Peyer's patch (tissue), 4 donors: Measurements from ENCODE around the gene KRTAP10-1. TPM values are rescaled to one million over a fixed set of nuclear protein-coding genes. Genes with fewer than 3 reads are reported as not detected.

Experiments used
- DNase-seq, 3 donors: peaks; one replicate each; pipeline ENCODE4 v3.0.0-alpha.2; 2017 to 2019
- H3K27ac ChIP-seq, 4 donors: fragments of 200-600 bp; sonication (generic); one replicate each; pipeline ENCODE4 v1.5.1; 2016 to 2019
- H3K27me3 ChIP-seq, 2 donors: fragments of 200-600 bp; sonication (generic); one replicate each; pipeline ENCODE4 v1.5.1; 2019
- H3K36me3 ChIP-seq, 3 donors: fragments of 200-600 bp; sonication (generic); one replicate each; pipeline ENCODE4 v1.5.1; 2016 to 2019
- H3K4me1 ChIP-seq, 4 donors: fragments of 200-600 bp; sonication (generic); one replicate each; pipeline ENCODE4 v1.5.1; 2016 to 2019
- H3K4me3 ChIP-seq, 4 donors: fragments of 200-600 bp; sonication (generic); 1 replicate in 3 of 4; 2 replicates in 1 of 4; pipeline ENCODE4 v1.5.1; 2016 to 2019; ENCODE audit warnings: mild to moderate bottlenecking in 1 of 4
- H3K9me3 ChIP-seq, 4 donors: fragments of 200-600 bp; sonication (generic); one replicate each; pipeline ENCODE4 v1.5.1; 2016 to 2019; ENCODE audit warnings: mild to moderate bottlenecking in 1 of 4
- CTCF ChIP-seq, 6 experiments: fragments of 450-650 bp in 4 of 6; fragments of 200-600 bp in 2 of 6; sonication (generic) in 1 of 6; IDR thresholded peaks; one replicate each; pipeline ENCODE4 v1.5.1; 2017 to 2019; ENCODE audit warnings: antibody characterized with exemption in 6 of 6, mild to moderate bottlenecking in 3 of 6, moderate library complexity in 1 of 6
- POLR2A ChIP-seq, 2 donors: fragments of 450-650 bp; IDR thresholded peaks; one replicate each; pipeline ENCODE4 v1.5.1; 2017; ENCODE audit warnings: antibody characterized with exemption in 2 of 2, mild to moderate bottlenecking in 2 of 2, moderate library complexity in 2 of 2
- total RNA-seq, 4 donors: library from RNA; depleted of rRNA; stranded (reverse); fragments of >200 nt; gene quantifications; one replicate each; pipeline ENCODE4 v1.1.0, GENCODE V29; 2016

Gene KRTAP10-1
- total RNA-seq, 4 donors from 2014 or later: not detected

GRCh38 chr21:44521928-44522752, 17.9 kb downstream of the KRTAP10-1 start:
- H3K36me3 ChIP-seq: no peaks in the 10 kb centered on the region
- no peaks in the 10 kb centered on the region for H3K4me1 ChIP-seq
- DNase-seq: peak in 2 of 3 donors; percentile 37 to 40
- no peak overlapping the region for H3K27ac ChIP-seq
- no peaks in the 10 kb centered on the region for H3K27me3 ChIP-seq
- TF ChIP-seq CTCF (IDR thresholded peaks at IDR 0.05): no peak
- no peak for TF ChIP-seq POLR2A (IDR thresholded peaks at IDR 0.05)
- H3K4me3 ChIP-seq: no peak overlapping the region
- H3K9me3 ChIP-seq: no peaks in the 10 kb centered on the region

GRCh38 chr21:44521301-44521927, 18.6 kb downstream of the KRTAP10-1 start:
- H3K27me3 ChIP-seq: no peaks in the 10 kb centered on the region
- TF ChIP-seq CTCF (IDR thresholded peaks at IDR 0.05) (no peak), POLR2A (IDR thresholded peaks at IDR 0.05) (no peak)
- no peak overlapping the region for H3K27ac ChIP-seq
- DNase-seq: peak in 1 of 3 donors; percentile 34
- no peak overlapping the region for H3K4me3 ChIP-seq
- H3K36me3 ChIP-seq: no peaks in the 10 kb centered on the region
- H3K9me3 ChIP-seq: no peaks in the 10 kb centered on the region
- no peaks in the 10 kb centered on the region for H3K4me1 ChIP-seq

GRCh38 chr21:44520326-44521300, 19.4 kb downstream of the KRTAP10-1 start:
- no peak for TF ChIP-seq CTCF (IDR thresholded peaks at IDR 0.05)
- TF ChIP-seq POLR2A (IDR thresholded peaks at IDR 0.05): no peak
- H3K9me3 ChIP-seq: no peaks in the 10 kb centered on the region
- peak in 2 of 3 donors; percentile 19 to 39 for DNase-seq
- H3K27me3 ChIP-seq: no peaks in the 10 kb centered on the region
- H3K4me1 ChIP-seq: no peaks in the 10 kb centered on the region
- H3K36me3 ChIP-seq: no peaks in the 10 kb centered on the region
- no peak overlapping the region for H3K27ac ChIP-seq
- H3K4me3 ChIP-seq: no peak overlapping the region

GRCh38 chr21:44519346-44520325, 20.4 kb downstream of the KRTAP10-1 start:
- TF ChIP-seq POLR2A (IDR thresholded peaks at IDR 0.05) (no peak), CTCF (IDR thresholded peaks at IDR 0.05) (no peak)
- H3K27ac ChIP-seq: no peak overlapping the region
- no peaks in the 10 kb centered on the region for H3K27me3 ChIP-seq
- no peaks in the 10 kb centered on the region for H3K9me3 ChIP-seq
- DNase-seq: peak in 1 of 3 donors; percentile 36
- H3K4me3 ChIP-seq: no peak overlapping the region
- no peaks in the 10 kb centered on the region for H3K4me1 ChIP-seq
- no peaks in the 10 kb centered on the region for H3K36me3 ChIP-seq
